Cardiac muscle cell (in vitro differentiated cells and primary cell): ENCODE data around the gene VSTM2L. TPM values are rescaled to one million over a fixed set of nuclear protein-coding genes. Genes with fewer than 3 reads are reported as not detected.

ENCODE experiments used
- DNase-seq, 2 donors: peaks; one replicate each; pipeline versions ENCODE4 v3.0.0 to v3.0.0-alpha.2; 2010 to 2017; ENCODE audit warnings: low read depth in 1 of 2, low spot score in 1 of 2
- H3K27ac ChIP-seq: fragments of 200-600 bp; sonication (generic); 2 replicates; pipeline ENCODE4 v1.5.1; 2016
- H3K27me3 ChIP-seq: fragments of 200-600 bp; sonication (generic); 2 replicates; pipeline ENCODE4 v1.6.0; 2016; ENCODE audit warnings: control low read depth
- H3K36me3 ChIP-seq: fragments of 200-600 bp; sonication (generic); 2 replicates; pipeline ENCODE4 v1.5.1; 2016; ENCODE audit warnings: control low read depth
- H3K4me1 ChIP-seq: fragments of 200-600 bp; sonication (generic); 2 replicates; pipeline ENCODE4 v1.8.1; 2017; ENCODE audit warnings: low read depth, mild to moderate bottlenecking, mixed run types
- H3K4me3 ChIP-seq: fragments of 200-600 bp; sonication (generic); 2 replicates; pipeline ENCODE4 v1.5.1; 2016; ENCODE audit warnings: mild to moderate bottlenecking
- H3K9me3 ChIP-seq: fragments of 200-600 bp; sonication (generic); 2 replicates; pipeline ENCODE4 v1.5.1; 2017; ENCODE audit warnings: low read depth, mild to moderate bottlenecking, control low read depth
- polyA plus RNA-seq: library from polyadenylated mRNA; unstranded; fragments of >200 nt; fragmentation: Nextera tagmentation; extraction: Ambion mirVana; gene quantifications from 2 replicates; pipeline ENCODE4 v1.2.1, GENCODE V29; 2016
- total RNA-seq: library from RNA; depleted of rRNA; stranded (reverse); fragments of >200 nt; gene quantifications from 2 replicates; pipeline ENCODE4 v1.2.3, GENCODE V29; 2016
- TF ChIP-seq, protein P1 (sequence below): IDR thresholded peaks from 2 replicates; pipeline ENCODE4 v1.5.1; 2012; ENCODE audit warnings: low read depth, mild to moderate bottlenecking, low read length

The VSTM2L gene
- total and polyA plus RNA-seq, 2 experiments from 2014 or later = 83.4 to 321 TPM

- no peak for DNase-seq
- peaks cover 12% of the 10 kb centered on the region for H3K4me1 ChIP-seq
- no peaks in the 10 kb centered on the region for H3K9me3 ChIP-seq
- no peak overlapping the region for H3K4me3 ChIP-seq
- H3K27me3 ChIP-seq = no peaks in the 10 kb centered on the region
- TF ChIP-seq, protein P1, sequence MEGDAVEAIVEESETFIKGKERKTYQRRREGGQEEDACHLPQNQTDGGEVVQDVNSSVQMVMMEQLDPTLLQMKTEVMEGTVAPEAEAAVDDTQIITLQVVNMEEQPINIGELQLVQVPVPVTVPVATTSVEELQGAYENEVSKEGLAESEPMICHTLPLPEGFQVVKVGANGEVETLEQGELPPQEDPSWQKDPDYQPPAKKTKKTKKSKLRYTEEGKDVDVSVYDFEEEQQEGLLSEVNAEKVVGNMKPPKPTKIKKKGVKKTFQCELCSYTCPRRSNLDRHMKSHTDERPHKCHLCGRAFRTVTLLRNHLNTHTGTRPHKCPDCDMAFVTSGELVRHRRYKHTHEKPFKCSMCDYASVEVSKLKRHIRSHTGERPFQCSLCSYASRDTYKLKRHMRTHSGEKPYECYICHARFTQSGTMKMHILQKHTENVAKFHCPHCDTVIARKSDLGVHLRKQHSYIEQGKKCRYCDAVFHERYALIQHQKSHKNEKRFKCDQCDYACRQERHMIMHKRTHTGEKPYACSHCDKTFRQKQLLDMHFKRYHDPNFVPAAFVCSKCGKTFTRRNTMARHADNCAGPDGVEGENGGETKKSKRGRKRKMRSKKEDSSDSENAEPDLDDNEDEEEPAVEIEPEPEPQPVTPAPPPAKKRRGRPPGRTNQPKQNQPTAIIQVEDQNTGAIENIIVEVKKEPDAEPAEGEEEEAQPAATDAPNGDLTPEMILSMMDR = no peak
- no peak overlapping the region for H3K27ac ChIP-seq
- no peaks in the 10 kb centered on the region for H3K36me3 ChIP-seq
These were observed 4.5 kb upstream of the VSTM2L start for GRCh38 chr20:37898233-37899104.

- no peaks in the 10 kb centered on the region for H3K27me3 ChIP-seq
- H3K4me3 ChIP-seq = no peak overlapping the region
- peaks cover 18% of the 10 kb centered on the region for H3K4me1 ChIP-seq
- no peak for DNase-seq
- H3K9me3 ChIP-seq = no peaks in the 10 kb centered on the region
- H3K27ac ChIP-seq = no peak overlapping the region
- TF ChIP-seq, protein P1 = no peak
- H3K36me3 ChIP-seq = no peaks in the 10 kb centered on the region
These were observed 3.6 kb upstream of the VSTM2L start for GRCh38 chr20:37899105-37900045.

DNA sequence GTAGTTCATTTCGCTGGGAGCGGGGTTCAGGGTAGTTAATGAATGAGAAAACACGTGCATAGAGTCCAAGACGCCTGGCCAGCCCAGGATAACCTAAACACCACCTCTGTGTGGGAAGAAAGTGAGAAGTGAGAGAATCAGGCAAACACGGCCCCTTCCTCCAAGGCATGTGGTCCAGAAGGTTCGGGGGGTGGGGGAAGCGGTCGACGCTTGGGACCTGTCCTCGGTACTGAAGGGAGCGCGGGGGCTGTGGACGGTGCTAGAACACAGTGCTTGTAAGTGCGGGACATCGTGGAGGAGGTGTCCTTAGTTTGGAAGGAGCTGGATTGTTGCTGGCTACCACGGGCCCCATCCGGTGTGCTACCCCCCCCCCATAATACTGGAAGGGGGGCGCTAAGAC is 1.7 kb upstream of the VSTM2L start:
- TF ChIP-seq, protein P1 = no peak
- Histone ChIP-seq H3K9me3 (no peaks in the 10 kb centered on the region), H3K4me3 (no peak overlapping the region), H3K4me1 (peaks cover 30% of the 10 kb centered on the region), H3K27ac (no peak overlapping the region), H3K27me3 (no peaks in the 10 kb centered on the region), H3K36me3 (no peaks in the 10 kb centered on the region)
- peak in 1 of 2 donors; percentile 81 for DNase-seq

- no peaks in the 10 kb centered on the region for H3K36me3 ChIP-seq
- H3K27me3 ChIP-seq = no peaks in the 10 kb centered on the region
- H3K4me1 ChIP-seq = peaks cover 28% of the 10 kb centered on the region
- no peak overlapping the region for H3K27ac ChIP-seq
- peak overlapping the region; percentile 65 for H3K4me3 ChIP-seq
- DNase-seq = peak; percentile 73 to 75
- no peaks in the 10 kb centered on the region for H3K9me3 ChIP-seq
- TF ChIP-seq, protein P1 = peak; percentile 46
These were observed 1.0 kb upstream of the VSTM2L start for GRCh38 chr20:37901654-37902503.
